H1 (cell line): ENCODE data around the gene TCP11. TPM values are rescaled to one million over a fixed set of nuclear protein-coding genes. Genes with fewer than 3 reads are reported as not detected.

Source experiments
- CBX5 ChIP-seq: fragments of 300-800, 300-1000 bp; sonication (generic); IDR thresholded peaks from 2 replicates; pipeline ENCODE4 v1.7.1; 2016; ENCODE audit warnings: antibody characterized with exemption, low read length, low read depth
- EGR1 ChIP-seq: IDR thresholded peaks from 2 replicates; pipeline ENCODE4 v1.6.1; 2011; ENCODE audit warnings: low read depth, low read length, borderline replicate concordance
- JUN ChIP-seq: IDR thresholded peaks from 2 replicates; pipeline ENCODE4 v1.6.1; 2011; ENCODE audit warnings: low read depth, mild to moderate bottlenecking, improper control_type of control experiment, low read length
- MAFK ChIP-seq: IDR thresholded peaks from 2 replicates; pipeline ENCODE4 v1.6.1; 2012; ENCODE audit warnings: low read depth, mild to moderate bottlenecking, improper control_type of control experiment, low read length
- RBBP5 ChIP-seq: IDR thresholded peaks from 2 replicates; pipeline ENCODE4 v1.7.1; 2012; ENCODE audit warnings: low read depth, mild to moderate bottlenecking, inconsistent platforms, low read length, moderate library complexity, borderline replicate concordance
- RXRA ChIP-seq: IDR thresholded peaks from 2 replicates; pipeline ENCODE4 v1.6.1; 2011; ENCODE audit warnings: low read depth, mild to moderate bottlenecking, low read length, moderate library complexity; ENCODE audit not compliant: insufficient read depth
- SP2 ChIP-seq: IDR thresholded peaks from 2 replicates; pipeline ENCODE4 v1.6.1; 2012; ENCODE audit warnings: mild to moderate bottlenecking, low read length, inconsistent platforms
- SRF ChIP-seq: IDR thresholded peaks from 2 replicates; pipeline ENCODE4 v1.6.1; 2011; ENCODE audit warnings: mild to moderate bottlenecking, low read depth, low read length, moderate library complexity
- TBP ChIP-seq: IDR thresholded peaks from 2 replicates; pipeline ENCODE4 v1.6.1; 2011; ENCODE audit warnings: low read depth, low read length, improper control_type of control experiment
- polyA plus RNA-seq, 7 experiments: library from polyadenylated mRNA; depleted of rRNA in 3 of 7; stranded (reverse) in 5 of 7; unstranded in 2 of 7; fragments of >200 nt in 5 of 7; fragments of 200-250 nt in 2 of 7; gene quantifications; 1 replicate in 5 of 7; 2 replicates in 1 of 7; 4 replicates in 1 of 7; pipeline versions ENCODE4 v1.2.1 to v1.2.3, GENCODE V29; 2011 to 2013; ENCODE audit warnings: missing spikeins in 2 of 7, mixed read lengths in 2 of 7
- total RNA-seq: library from RNA; stranded (reverse); fragmentation: NEBNext Ultra II Directional; extraction: Animal tissue kit (Norgen Biotek cat#: 25700); gene quantifications from 2 replicates; pipeline ENCODE4 v1.2.1, GENCODE V29; 2021

The TCP11 gene
- total and polyA plus RNA-seq, 2 of the 8 experiments (the other 6 are each of a cell fraction or from before 2014, with no cell fraction given): 0.11 TPM; not detected in 1

- TF ChIP-seq CBX5 (no peak), SP2 (no peak), MAFK (no peak), RXRA (no peak), SRF (no peak), TBP (no peak), JUN (no peak), RBBP5 (no peak), EGR1 (no peak)
Observed at GRCh38 chr6:35071347-35071994, 69.7 kb downstream of the TCP11 start (continued).
